Activated CD4-positive, CD25-positive, alpha-beta regulatory T cell treated with anti-CD3 and anti-CD28 coated beads, Interleukin-2, amount 50 U/mL, for 16 hours (primary cell): ENCODE data around the gene HES4.
"Not testable (repeated sequence)": the region's sequence is repeated elsewhere in the genome, so short reads cannot be mapped to it uniquely, and the experiment has no call there.

Experiments used
- DNase-seq: peaks from one replicate; pipeline ENCODE4 v3.0.0-alpha.2; 2020; ENCODE audit warnings: low read depth, low spot score

The HES4 gene

DNA sequence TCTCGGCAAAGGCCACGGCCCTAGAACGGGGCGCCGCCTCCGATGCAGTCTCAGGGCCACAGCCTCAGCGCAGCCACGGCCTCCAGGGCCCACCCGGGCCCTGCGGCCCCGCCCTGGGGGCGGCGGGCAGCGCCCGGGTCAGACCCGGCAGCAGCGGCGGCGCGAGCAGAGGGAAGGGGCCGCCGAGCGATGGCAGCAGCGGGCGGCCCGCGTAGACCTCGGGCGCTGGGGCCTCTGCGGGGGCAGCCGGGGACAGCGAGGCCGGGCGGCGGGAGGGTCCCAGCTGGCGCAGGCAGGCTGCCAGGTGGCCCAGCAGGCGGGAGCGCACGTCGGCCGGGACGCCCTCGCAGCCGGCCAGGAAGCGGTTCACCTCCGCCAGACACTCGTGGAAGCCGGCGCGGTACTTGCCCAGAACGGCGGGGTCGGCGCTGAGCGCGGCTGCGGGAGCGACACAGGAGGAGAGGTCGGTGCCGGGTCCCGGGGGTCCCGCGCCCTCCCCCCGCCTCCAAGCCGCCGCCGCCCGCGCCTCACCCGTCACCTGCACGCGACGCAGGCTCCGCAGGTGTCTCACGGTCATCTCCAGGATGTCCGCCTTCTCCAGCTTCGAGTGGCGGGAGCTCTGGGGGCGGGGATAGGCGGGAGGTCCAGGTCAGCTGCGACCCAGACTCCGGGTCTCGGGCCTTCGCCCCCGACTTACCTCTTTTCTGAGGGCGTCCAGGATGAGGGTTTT, 737 bp downstream of the HES4 start:
- no peak for DNase-seq

- no peak for DNase-seq
These were observed 1.2 kb downstream of the HES4 start for GRCh38 chr1:998745-998994.

GRCh38 chr1:997993-998744, 1.7 kb downstream of the HES4 start:
- DNase-seq, result no peak

- no peak for DNase-seq
These were observed 2.2 kb downstream of the HES4 start for GRCh38 chr1:997713-997992.

DNA sequence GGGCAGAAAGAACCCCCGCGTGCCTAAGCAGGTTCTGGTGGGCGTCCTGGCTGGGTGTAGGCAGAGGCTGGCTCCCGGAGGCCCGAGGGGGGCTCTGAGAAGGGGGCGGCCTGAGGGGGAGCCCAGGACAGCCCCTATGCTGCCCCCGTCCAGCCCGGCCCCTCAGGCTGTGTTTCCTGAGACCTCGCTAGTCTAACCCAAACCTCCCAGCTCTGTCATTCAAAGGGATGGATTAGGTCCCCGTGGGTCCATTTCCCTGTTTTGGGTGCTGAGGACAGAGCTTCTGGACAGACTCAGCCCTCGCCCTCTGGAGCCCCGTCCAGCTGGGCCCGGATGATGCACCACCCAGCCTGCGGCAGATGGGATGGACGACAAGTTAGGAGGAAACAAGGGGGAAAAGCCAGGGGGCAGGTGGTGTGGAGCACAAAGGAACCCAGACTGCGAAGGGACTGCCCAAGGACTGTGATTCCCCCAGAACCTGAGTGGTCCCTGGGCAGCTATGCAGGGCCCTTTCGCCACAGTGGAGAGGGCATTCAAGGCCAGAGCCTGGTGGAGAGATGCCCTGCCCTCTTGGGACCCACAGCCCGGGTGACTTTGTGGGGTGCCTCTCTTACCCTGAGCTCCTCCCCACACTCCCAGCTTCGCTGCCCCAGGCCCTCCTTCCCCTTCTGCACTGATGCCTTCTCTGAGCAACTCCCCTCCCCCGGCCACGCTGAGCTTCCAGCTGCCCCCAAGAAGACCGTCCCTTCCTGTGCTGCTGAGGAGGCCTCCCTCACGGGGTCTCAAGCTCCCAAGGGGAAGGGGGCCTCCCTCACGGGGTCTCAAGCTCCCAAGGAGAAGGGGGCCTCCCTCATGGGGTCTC, 2.8 kb downstream of the HES4 start:
- DNase-seq, result no peak

GRCh38 chr1:995665-996633, 3.9 kb downstream of the HES4 start:
- no peak for DNase-seq

DNA sequence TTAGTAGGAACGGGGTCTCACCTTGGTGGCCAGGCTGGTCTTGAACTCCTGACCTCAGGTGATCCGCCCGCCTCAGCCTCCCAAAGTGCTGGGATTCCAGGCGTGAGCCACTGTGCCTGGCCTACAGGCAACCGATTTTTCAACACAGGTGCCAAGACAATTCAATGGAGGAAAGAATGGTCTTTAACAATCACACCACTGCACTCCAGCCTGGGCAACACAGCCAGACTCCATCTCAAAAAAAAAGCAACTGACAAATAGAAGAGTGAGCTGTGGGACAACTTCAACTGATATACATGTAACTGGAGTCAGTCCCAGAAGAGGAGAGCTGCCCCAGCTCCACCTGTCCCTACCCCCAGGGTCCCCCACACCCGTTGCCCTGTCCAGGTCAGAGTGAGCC, 5.4 kb downstream of the HES4 start:
- not testable (repeated sequence) for DNase-seq

DNA sequence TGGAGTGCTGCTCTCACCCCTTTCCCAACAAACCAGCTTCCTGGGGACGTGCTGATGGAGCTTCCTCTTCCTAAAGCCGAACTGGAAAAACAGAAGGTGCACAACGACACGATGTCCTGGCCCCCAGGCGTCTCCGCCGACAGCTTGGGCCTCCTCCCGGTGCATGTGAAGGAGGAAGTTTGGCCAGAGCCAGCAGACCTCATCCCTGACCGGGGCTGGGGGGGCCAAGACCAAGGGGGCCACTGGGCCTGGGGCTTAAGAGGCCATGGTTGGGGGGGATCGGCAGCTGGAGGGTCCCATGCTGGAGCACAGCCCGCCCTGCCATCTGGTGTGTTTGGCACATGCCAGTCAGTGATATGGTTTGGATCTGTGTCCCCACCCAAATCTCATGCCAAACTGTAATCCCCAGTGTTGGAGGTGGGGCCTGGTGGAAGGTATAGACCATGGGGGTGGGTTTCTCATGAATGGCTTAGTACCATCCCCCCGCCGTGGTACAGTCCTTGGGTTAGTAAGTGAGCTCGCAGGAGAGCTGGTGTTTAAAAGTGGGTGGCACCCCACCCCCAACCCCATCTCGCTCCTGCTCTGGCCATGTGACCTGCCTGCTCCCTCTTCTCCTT, 6.4 kb downstream of the HES4 start:
- DNase-seq, result no peak

DNA sequence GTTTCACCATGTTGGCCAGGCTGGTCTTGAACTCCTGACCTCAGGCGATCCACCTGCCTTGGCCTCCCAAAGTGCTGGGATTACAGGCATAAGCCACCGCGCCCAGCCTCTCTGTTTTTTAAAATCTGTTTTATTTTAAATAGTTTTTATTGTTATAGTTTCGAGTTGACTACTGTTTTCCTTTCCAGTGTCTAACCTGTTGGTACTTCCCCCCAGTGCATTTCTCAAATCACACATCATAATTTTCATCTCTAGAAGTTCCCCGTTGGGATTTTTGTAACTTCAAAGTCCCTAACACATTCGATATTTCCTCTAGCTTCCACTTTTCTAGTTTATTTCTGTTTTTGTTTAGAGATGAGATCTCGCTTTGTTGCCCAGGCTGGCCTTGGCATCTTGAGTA, 7.5 kb downstream of the HES4 start:
- no peak for DNase-seq

GRCh38 chr1:991895-992294, 8.0 kb downstream of the HES4 start:
- DNase-seq, result no peak

GRCh38 chr1:991275-991674, 8.6 kb downstream of the HES4 start:
- not testable (repeated sequence) for DNase-seq

- not testable (repeated sequence) for DNase-seq
These were observed 11.8 kb downstream of the HES4 start for GRCh38 chr1:988061-988460.

GRCh38 chr1:985126-985525, 14.8 kb downstream of the HES4 start:
- DNase-seq, result no peak

GRCh38 chr1:984476-984814, 15.5 kb downstream of the HES4 start:
- no peak for DNase-seq

DNA sequence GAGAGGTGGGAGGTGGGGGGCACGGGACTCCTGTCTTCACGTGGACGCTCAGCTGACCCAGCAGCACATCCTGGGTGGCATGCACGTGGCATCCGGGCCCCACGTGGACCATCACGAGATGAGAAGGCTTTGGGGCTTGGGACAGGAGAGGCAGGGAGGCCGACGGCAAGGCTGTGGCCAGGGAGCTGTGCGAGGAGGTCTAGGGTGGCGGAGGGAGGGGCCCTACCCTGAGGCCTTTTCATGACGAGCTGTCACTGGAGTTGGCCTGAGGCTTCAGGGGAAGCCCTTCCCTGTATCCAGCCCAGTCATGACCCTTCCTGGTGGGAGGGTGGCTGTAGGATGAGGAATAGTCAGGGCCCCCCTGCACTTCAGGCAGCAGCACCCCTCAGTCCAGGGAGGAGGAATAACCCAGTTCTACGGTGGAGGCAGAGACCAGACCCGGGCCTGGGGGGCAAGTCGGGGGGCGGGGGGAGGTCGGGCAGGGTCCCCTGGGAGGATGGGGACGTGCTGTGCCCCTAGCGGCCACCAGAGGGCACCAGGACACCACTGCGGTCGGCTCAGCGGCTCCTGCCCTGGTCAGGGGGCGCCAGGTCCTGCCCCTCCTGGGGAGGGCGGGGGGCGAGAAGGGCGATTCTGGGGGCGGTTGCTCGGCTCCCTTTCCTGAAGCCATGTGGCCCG, 16.0 kb downstream of the HES4 start:
- no peak for DNase-seq

DNA sequence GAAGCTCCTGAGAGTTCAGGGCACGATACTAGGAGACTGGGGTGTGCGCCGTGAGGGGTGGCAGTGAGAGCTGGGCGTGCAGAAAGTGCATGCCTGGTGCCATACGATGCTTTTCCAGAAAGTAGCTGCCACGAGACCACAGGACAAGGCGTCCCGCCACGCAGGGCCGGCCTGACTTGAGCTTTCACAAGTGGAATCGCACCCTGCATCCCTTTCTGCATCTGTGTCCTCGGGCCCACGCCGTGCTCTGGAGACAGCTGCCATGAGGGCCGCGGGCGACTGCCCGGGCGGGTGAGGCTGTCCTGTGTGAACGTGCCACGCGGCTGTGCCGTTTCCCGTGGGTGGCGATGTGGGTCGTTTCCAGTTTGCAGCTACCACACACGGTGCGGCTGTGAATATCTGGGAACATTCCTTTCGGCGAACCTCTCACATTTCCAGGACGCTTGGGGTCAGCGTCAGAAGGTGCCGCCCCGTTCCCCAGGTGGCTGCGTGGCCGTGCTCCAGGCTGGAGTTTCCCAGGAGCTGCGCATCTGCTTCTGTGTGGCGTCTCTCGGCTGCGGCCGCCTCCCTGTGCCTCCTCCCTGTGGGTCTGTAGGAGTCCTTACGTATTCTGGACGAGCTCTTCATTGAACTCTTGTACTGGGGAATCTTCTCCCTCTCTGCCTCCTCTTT, 17.0 kb downstream of the HES4 start:
- DNase-seq, result no peak

DNA sequence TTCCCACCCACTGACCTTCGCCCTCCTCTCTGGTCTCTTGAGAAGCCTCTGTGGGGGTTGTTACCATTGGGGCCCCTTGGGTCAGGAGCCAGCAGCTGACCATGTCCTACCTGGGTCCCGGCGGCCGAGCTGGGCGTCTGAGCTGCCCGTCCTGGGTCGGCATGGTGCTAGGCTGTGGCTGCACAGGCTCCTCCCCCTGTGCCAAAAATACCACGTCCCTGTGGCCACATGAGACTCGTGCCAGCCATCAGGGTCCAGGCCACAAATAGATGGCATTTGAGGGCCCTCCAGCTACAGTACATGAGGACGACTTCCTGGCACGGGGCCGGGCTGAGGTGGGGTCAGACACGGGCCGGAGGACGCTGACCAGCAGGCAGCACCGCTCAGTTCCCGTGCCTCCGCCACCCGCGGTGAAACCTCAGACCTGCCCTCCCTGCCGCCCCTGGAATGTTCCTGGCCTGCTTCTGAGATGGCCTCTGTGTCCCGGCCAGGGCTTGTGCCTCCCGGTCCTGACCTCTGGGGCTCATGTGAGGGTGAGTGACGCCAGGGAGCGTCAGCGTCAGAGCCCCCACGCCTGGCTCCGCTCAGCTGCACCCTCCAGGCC, 17.8 kb downstream of the HES4 start, which contains the start of gene PERM1:
PERM1 (minus strand) TSS at position 139 of the 604 bp plus-strand sequence. CDS start 1,064 bp downstream, outside the sequence.
- no peak for DNase-seq

DNA sequence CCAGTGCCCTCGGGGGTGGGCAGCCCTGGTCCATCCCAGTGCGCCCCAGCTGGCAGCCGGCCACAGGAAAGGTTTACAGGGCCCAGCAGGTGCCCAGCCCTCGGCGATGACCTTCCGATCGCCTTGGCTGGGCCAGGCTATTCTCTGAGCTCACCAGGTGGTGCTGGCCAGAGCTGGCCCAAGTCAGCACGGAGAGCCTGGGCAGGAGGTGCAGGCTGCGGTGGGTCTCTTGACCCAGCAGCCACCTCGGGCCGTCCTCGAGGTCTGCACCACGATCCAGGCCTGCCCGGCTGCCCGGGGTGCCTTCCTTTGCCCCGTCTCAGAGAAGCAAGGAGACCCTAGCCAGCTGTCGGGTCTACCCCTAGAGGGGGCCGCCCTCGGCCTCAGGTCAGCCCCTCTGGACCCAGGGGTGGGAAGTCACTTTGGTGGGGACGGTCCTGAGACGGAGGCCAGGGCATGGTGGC, 18.4 kb downstream of the HES4 start:
- DNase-seq, result no peak

DNA sequence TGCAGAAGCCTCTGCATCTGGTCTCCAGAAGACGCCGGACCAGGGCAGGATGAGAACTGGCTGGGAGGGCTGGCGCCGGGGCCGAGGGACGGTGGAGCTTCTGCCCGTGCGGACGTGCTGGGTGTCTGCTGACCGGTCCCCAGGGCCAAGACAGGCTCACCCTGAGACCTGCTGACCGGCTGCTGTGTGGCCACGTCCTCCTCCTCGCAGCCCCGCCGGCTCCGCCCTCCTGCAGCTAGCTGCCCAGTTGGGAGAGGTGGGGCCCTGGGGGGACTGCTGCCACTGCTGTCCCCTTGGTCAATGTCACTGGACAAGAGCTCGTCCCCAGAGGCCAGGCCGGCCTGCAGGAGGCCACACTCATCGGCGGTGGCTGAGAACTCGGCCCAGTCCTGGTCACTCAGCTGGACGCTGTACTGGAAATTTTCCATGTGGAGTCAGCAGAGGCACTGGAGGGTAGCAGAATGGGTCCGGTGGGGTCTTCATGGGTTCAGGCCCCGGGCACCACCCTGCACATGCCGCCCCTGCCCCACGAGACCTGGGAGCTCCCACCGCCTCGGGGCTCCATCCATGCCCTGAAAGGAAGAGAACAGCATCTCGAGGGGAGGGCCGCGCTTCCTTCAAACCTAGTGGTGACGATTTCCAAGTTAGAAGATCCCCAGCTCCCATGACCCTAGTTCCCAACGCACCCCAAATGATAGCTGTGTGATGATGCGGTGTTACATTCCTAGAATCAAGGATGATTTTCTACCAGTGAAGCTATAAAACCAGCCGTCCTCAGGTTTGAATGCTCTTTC, 19.1 kb downstream of the HES4 start:
- no peak for DNase-seq
